GM19043 (cell line): ENCODE results near the gene ZNF837.
"Not testable (repeated sequence)": the region's sequence is repeated elsewhere in the genome, so short reads cannot be mapped to it uniquely, and the experiment has no call there.

Experiments used
- ATAC-seq: cut with Tn5 transposase; IDR thresholded peaks from one replicate; pipeline ENCODE4 v1.9.1; 2021; ENCODE audit warnings: low read depth; ENCODE audit not compliant: unreplicated experiment

Gene ZNF837

GRCh38 chr19:58396691-58397532 is 16.1 kb upstream of the ZNF837 start:
- no peak for ATAC-seq

GRCh38 chr19:58395979-58396627 is 15.3 kb upstream of the ZNF837 start:
- ATAC-seq = no peak

GRCh38 chr19:58395220-58395978 is 14.6 kb upstream of the ZNF837 start, which contains the start of gene RNF225:
TSS of gene RNF225 (plus strand) at chr19:58395656. CDS start at chr19:58396090, 434 bp downstream.
- no peak for ATAC-seq

- no peak for ATAC-seq
Observed at GRCh38 chr19:58394821-58395219, 14.0 kb upstream of the ZNF837 start.

- no peak for ATAC-seq
Observed at GRCh38 chr19:58393725-58394033, 12.8 kb upstream of the ZNF837 start.

- ATAC-seq = no peak
Observed at GRCh38 chr19:58392945-58393724, 12.3 kb upstream of the ZNF837 start.

- no peak for ATAC-seq
Observed at GRCh38 chr19:58388175-58388526, 7.3 kb upstream of the ZNF837 start.

GRCh38 chr19:58387338-58388174 is 6.7 kb upstream of the ZNF837 start:
- ATAC-seq = no peak

GRCh38 chr19:58386576-58387337 is 5.9 kb upstream of the ZNF837 start, which contains the start of gene RPS5:
TSS of gene RPS5 (plus strand) at chr19:58387269. CDS start at chr19:58388138, 869 bp downstream.
- ATAC-seq = peak; percentile 92

GRCh38 chr19:58385891-58386575 is 5.2 kb upstream of the ZNF837 start:
- ATAC-seq = no peak

- no peak for ATAC-seq
Observed at GRCh38 chr19:58385313-58385890, 4.6 kb upstream of the ZNF837 start.

- no peak for ATAC-seq
Observed at GRCh38 chr19:58382997-58383603, 2.3 kb upstream of the ZNF837 start.

- ATAC-seq = no peak
Observed at GRCh38 chr19:58381460-58382212, 806 bp upstream of the ZNF837 start.

- ATAC-seq = no peak
Observed at GRCh38 chr19:58380037-58380661, 681 bp downstream of the ZNF837 start.

GRCh38 chr19:58379246-58379645 is 1.6 kb downstream of the ZNF837 start:
- no peak for ATAC-seq

- ATAC-seq = not testable (repeated sequence)
Observed at GRCh38 chr19:58376724-58377123, 4.1 kb downstream of the ZNF837 start.
